Muscle of back (tissue), 13 donors: ENCODE results near the gene CYP4F22. TPM values are rescaled to one million over a fixed set of nuclear protein-coding genes. Genes with fewer than 3 reads are reported as not detected.
"Not testable (repeated sequence)": the region's sequence is repeated elsewhere in the genome, so short reads cannot be mapped to it uniquely, and the experiment has no call there.

Source experiments
- DNase-seq, 3 donors: peaks; one replicate each; pipeline versions ENCODE4 v3.0.0 to v3.0.0-alpha.2; 2013
- long read RNA-seq, 9 donors: transcript quantifications; one replicate each; lab custom pipeline, GENCODE V29; 2026
- polyA plus RNA-seq, 10 donors: library from polyadenylated mRNA; unstranded; fragments of 120-200 nt; gene quantifications; one replicate each; pipeline ENCODE4 v1.2.1, GENCODE V29; 2013; ENCODE audit not compliant: insufficient read length in 10 of 10

CYP4F22 gene
- polyA plus RNA-seq = 1 to 10 TPM in 1 of 10 donors, under 1 TPM in 1, not detected in 8; 0.05 to 1.8 TPM
- long read RNA-seq, donor 1 = 0 reads
- long read RNA-seq, donor 2 = 0 reads
- long read RNA-seq, donor 3 = 0 reads
- long read RNA-seq, donor 4 = 0 reads
- long read RNA-seq, donor 5 = 0 reads
- long read RNA-seq, donor 6 = 0 reads
- long read RNA-seq, donor 7 = 0 reads
- long read RNA-seq, donor 8 = 0 reads
- long read RNA-seq, donor 9 = 0 reads

GRCh38 chr19:15508035-15508710 is at the start of gene CYP4F22:
CYP4F22 (plus strand) TSS chr19:15508525; CDS start chr19:15525337, 16,812 bp downstream.
- DNase-seq = no peak

- DNase-seq = no peak
Observed at GRCh38 chr19:15461694-15462093, 46.6 kb upstream of the CYP4F22 start.

- no peak for DNase-seq
Observed at GRCh38 chr19:15463861-15464371, 44.4 kb upstream of the CYP4F22 start.

DNA sequence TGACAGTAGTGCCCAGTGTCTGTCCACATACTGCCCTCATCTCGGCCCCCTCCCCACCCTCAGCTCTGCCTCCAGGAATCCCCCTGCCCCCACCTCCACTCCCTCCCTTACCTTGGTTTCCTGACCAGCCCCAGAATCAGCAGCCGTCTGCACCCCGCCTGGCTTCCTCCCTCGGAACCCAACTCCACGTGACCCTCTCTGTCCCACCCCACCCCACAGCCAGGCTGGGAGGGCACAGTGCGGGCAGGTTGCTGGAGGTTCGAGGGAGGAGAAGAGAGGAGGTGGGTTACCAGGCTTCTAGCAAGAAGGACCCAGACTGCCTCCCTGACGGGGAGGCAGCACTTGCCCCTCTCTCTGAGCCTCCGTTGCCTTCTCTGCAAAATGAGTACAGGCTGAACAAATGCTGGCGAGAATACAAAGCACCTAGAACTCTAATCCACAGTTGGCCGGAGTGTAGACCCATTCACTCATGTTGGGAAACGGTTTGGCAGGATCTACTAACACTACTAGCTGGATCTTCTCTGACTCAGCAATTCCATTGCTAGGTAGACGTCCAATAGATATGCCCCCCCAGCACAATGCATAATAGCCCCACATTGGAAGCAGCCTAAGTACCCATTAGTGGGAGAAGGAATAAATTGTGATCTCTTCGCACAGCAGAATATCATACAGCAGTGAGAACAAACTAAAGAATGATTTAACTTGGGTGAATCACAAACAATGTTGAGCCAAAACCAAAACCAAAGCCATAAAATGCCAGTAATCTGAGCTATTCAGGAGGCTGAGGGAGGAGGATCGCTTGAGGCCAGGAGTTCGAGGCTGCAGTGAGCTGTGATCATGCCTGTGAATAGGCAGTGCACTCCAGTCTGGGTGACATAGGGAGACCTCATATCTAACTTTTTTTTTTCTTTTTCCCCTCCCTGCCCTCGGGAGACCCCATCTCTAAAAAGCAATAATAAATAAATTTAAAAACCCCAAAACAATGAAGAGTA is 43.6 kb upstream of the CYP4F22 start, which contains the start of gene RASAL3:
Gene RASAL3, minus strand, starts transcription at position 151 of the 992 bp plus-strand sequence. CDS start 186 bp downstream, outside the sequence.
- no peak for DNase-seq

DNA sequence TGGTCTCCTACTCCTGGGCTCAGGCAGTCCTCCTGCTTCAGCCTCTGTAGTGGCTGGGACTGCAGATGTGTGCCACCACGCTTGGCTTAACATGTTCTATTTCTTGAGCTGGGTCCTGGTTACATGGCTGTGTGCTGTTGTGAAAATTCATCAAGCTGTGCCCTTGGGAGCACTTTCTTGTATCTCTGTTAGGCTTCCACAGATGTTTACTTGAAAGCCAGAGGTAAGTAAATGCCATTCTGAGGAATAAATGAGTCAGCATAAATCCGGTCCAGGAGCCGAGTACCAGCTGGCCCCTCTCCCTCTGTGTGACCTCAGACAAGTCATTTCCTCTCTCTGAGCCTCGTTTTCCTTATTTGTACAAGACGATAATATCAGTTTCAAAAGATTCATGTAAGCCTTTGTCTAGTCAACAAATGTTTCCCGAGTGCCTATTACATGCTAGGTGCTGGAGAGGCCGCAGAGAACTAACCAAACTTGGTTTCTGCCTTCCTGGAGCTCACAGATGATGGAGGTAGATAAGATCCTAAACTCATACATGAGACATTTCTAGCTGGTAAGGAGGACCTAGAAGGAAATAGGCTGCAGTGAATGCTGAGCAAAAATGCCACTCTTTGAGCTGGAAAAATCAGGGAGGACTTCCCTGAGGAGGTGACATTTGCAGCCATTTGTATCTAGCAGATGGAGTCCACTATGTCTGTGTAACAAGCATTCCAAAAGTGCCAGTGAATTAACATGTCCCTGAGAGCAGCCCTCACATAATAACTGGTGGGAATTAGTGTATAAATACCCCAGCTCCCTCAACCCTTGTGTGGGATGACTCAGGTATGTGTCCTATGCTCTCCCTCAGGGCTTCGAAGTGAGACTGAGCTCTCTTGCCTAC is 41.2 kb upstream of the CYP4F22 start:
- no peak for DNase-seq

DNA sequence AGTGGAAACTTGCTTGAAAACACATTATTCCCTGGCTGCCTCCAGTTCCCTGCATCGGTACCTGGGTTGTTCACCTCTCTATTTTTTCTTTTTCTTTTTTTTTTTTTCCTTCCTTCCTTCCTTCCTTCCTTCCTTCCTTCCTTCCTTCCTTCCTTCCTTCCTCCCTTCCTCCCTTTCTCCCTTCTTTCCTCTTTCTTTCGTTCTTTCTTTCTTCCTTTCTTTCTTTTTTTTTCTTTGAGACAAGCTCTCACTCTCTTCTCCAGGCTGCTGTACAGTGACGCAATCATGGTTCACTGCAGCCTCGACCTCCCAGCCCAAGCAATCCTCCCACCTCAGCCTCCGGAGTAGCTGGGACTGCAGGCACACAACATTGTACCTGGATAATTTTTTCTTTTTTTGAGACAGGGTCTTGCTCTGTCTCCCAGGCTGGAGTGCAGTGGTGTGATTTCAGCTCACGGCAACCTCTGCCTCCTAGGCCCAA is 40.6 kb upstream of the CYP4F22 start:
- no peak for DNase-seq

DNA sequence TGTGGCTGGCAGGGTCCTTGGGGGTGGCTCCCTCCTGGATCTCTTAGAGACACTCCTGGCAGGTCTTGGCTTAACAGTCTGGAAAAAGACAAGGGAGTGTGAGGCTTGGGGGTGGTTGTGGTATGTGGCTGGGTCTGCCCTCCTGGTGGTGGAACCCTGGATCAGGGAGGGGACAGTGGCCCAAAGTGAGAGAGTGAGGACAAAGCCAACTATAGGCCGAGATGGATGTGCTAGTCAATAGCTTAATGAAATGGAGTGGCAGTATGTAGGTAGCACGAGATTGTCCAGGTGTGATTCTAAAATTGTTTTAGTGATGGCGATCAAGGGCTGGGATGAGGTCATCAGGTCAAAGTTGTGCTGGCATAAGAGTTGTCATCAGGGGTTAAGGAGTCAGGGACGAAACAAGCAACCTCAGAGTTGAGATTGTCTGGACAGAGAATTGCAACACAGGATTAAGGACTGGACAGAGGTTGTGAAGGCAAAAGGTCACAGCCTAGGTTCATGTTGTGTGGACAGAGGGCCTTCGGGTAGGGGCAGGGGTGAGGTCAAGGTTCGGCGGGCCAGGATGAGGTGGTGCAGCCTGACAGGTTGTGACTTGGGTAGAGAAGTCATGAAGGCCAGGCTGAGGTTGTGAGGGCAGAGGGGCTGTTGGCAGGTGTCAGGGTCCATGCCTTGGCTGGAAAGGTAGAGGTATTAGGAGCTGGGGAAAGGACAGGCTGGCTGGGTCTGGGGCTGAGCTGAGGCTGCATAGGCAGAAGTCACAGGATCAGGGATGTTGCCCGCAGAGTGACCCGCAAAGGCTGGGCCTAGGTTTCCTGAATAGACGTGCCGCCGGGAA is 39.4 kb upstream of the CYP4F22 start:
- DNase-seq = no peak

DNA sequence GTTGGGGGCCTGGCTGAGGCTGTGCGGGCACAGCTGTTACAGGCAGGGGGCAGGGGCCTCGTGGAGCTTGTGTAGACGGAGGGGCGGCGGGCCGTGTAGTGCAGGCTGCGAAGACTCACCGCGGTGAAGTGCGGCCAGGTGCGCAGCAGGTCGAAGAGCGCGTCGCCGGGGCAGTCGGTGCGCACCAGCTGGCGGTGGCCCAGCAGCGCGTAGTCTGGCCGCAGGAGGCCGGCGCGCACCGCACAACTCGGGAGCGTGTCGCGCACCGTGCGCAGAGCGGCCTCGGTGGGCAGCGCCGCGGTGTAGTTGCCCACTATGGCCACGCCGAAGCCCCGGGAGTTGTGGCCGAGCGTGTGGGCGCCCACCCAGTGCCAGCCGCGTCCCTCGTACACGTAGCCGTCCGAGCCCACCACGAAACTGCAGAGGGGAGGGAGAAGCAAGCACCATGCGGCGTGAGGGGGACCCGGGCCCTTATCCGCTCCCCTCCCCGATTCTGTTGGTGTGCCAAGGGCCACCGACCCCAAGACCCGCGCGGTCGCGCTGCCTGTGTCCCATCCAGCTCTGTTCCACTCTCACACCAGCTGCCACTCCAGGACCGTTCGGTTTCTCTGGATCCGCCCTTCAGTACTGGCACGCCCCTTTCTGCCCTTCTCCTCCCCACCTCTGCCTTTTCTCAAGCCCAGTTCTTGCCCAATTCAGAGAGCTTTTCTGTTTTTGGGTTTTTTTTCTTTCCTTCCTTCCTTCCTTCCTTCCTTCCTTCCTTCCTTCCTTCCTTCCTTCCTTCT is 38.6 kb upstream of the CYP4F22 start:
- DNase-seq = no peak

- DNase-seq = no peak
Observed at GRCh38 chr19:15471639-15472101, 36.7 kb upstream of the CYP4F22 start.

DNA sequence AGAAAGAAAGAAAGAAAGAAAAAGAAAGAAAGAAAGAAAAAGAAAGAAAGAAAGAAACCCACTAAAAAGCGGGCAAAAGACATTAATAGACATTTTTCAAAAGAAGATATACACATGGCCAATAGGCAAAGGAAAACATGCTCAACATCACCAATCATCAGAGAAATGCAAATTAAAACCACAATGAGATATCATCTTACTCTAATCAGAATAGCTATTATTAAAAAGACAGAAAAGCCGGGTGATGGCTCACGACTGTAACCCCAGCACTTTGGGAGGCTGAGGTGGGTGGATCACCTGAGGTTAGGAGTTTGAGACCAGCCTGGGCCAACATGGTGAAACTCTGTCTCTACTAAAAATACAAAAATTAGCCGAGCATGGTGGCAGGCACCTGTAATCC is 34.5 kb upstream of the CYP4F22 start:
- DNase-seq = not testable (repeated sequence)

- DNase-seq = no peak
Observed at GRCh38 chr19:15475169-15475568, 33.2 kb upstream of the CYP4F22 start.

GRCh38 chr19:15475611-15476010 is 32.7 kb upstream of the CYP4F22 start:
- DNase-seq = no peak

GRCh38 chr19:15476325-15476724 is 32.0 kb upstream of the CYP4F22 start:
- DNase-seq = no peak

GRCh38 chr19:15479391-15480345 is 28.7 kb upstream of the CYP4F22 start, which contains the start of gene PGLYRP2:
PGLYRP2 (minus strand) TSS chr19:15479501; CDS start chr19:15479371, 130 bp downstream.
- DNase-seq = no peak

DNA sequence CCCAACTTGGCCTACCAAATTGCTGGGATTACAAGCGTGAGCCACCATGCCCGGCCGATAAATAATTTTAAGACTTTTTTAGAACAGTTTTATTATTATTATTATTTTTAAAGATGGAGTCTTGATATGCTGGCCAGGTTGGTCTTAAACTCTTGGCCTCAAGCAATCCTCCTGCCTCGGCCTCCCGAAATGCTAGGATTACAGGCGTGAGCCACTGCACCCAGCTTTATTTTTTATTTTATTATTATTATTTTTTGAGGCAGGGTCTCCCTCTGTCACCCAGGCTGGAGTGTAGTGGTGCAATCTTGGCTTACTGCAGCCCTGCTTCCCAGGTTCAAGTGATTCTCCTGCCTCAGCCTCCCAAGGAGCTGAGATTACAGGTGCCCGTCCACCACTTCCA is 27.3 kb upstream of the CYP4F22 start:
- not testable (repeated sequence) for DNase-seq

GRCh38 chr19:15485768-15486167 is 22.6 kb upstream of the CYP4F22 start:
- DNase-seq = not testable (repeated sequence)

DNA sequence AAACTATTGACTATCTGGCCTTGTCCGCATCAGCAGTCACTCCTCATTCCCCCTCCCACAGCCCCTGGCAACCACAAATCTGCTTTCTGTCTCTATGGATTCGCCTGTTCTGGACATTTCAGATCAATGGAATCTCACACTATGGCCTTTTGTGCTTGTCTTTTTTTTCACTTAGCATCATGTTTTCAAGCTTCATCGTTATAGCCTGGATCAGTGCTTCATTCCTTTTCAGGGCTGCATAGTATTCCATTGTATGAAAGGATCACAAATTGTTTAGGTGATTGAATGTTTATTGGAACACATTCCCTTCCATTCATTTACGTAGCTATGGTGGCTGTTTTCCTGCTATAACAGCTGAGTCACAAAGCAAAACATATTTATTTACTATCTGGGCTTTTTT is 21.3 kb upstream of the CYP4F22 start:
- DNase-seq = no peak
